Measurements from ENCODE around the gene SLC22A23.

The SLC22A23 gene

DNA sequence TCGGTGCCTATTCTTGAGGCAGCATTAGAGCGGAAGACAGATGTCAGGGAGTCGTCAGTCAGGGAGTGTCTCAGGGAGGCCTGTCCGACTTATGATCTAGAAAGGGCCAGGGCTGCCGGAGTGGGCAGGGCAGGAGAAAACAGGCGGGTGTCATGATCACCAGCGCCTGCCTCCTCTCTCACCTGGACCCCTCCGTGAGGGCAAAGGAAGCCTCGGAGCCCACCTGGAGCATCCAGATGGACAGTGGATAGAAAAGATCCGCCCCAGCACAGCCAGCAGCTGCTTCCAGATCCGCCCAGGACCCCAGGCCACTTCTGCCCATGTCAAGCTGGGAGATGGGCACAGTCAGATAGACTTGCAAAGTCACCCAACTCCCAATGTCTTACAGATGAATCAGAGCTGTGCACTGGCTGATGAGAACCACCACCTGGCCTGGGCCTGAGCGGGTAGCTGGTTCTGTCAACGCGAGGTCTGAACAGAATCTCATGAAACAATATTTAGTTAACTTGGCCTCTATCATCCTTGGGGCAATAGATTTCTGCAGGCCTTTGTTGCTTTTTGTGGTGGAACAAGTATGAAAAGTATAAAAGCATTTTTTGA is 175.9 kb downstream of the SLC22A23 start:
- no peak for DNase-seq

DNA sequence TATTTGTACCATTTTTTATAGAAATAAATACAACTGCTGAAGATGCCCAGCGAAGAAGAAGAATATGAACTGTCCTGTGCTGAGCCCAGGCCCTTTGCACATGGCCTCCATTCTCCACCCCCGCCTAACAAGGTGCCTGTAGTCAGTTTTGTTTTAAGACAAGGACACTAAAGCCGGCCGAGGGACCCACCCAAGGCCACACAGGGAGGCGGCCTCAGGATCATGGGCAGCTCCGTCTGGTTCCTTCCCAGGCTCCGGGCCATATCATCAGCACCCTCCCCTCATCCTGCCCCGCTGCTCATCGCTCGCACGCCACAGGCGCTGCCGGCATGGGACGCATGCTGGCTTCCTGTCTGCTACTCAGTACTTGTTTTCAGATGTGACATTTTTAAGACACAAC is 176.8 kb downstream of the SLC22A23 start:
- DNase-seq: peak; percentile 26

GRCh38 chr6:3278691-3279090 is 178.2 kb downstream of the SLC22A23 start:
- peak; percentile 6 for DNase-seq

GRCh38 chr6:3277851-3278416 is 178.9 kb downstream of the SLC22A23 start:
- DNase-seq: no peak

DNA sequence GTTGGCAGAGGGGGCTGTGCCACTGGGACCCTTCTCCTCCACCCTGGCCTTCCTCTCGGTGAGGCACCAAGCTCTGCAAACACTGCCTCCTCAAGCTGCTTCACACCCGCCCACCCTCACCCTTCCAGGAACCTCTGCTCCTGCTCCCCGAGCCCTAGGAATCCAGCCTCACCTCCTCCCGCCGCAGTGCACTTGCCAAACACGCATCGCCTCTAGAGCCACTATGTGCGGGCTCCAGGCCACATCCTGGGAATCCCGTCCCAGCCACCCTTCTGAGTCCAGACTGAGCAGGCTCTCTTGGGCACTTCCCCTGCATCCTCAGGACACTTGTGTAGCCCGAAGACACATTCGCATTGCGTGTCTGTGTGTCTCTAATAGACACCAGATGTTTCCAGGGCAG is 179.6 kb downstream of the SLC22A23 start:
- DNase-seq: no peak

DNA sequence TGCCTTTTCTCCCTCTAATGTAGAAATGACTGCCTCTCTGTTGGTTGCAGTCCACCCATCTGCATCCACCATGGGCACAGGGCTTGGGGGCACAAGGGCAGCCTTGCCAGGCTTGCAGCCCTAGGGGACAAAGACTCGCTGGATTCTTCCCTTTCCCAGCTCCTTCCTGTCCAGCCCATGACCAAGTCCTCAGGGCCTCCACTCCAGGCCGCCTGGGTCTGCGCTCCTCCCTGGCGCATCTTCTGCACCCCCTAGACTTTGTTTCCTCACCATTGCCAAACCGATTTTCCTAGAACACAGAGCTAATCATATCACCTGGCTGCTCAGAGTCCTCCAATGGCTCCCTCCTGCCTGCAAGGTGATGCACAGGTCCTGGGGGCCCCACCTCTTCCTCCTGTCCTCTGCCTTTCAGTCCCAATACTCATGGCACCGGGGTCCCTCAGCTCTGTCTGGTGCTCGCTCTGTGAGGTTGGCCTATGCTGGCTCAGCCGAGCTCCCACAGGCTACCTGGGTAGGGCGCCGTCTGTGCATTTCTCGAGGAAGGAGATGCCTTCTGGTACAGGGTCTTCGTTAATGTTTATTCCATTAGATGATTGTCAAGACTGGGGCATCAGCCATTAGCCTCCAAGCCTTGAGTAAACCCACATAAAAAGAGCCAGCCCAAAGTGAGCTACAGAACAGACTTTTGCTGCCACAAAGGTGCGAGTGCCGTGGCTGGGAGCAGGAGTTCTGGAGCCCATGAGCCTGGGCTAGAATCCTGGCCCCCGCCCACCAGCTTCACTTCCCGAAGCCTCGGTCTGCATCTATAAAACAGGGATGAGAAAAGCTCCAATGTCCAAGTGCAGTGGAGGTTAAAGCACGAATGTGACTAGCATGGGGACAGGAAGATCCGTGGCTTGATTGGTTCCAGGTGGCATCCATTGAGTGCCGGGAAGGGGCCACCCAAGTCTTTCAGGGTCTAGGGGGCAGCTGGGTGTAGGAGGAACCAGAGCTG is 180.4 kb downstream of the SLC22A23 start:
- no peak for DNase-seq

GRCh38 chr6:3273707-3274521 is 182.9 kb downstream of the SLC22A23 start:
- no peak for DNase-seq

GRCh38 chr6:3272911-3273547 is 183.8 kb downstream of the SLC22A23 start:
- DNase-seq: no peak

DNA sequence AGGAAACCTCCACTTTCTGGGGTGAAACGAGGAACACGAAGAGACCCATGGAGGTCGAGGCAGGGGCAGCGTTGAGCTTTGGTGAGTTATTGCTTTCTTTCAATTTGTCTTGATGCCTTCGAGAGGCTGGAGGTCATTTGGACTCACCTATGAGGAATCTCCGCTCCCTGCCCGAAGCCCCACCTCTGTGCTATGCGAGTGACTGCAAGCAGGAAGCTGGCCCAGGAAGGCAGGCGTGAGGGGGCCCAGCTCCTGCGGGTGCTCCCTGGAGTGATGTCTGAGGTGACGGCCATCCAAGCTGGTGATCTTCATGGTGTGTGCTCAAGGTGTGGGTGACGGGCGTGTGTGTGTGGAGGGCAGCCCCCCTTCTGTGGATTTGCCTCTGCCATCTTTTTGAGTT is 185.1 kb downstream of the SLC22A23 start:
- no peak for DNase-seq

DNA sequence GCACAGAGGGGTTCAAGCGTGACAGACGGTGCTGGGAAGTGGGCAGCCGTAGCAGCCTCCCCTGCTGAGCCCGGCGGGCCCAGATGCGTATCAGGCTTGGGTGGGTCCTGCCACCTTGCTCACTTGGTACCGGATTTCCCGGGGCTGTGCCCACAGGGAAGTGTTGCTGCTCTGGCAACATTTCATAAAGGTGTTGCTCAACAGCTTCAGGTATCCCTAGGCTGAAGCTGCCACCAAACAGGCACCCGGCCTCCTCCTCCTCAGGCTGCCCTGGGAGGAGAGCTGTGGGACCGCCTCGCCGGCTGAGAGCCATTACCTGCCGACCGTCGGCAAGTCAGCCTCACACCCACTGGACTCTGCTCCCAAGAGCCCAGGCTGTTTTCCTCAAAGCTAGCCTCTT is 186.6 kb downstream of the SLC22A23 start:
- no peak for DNase-seq

DNA sequence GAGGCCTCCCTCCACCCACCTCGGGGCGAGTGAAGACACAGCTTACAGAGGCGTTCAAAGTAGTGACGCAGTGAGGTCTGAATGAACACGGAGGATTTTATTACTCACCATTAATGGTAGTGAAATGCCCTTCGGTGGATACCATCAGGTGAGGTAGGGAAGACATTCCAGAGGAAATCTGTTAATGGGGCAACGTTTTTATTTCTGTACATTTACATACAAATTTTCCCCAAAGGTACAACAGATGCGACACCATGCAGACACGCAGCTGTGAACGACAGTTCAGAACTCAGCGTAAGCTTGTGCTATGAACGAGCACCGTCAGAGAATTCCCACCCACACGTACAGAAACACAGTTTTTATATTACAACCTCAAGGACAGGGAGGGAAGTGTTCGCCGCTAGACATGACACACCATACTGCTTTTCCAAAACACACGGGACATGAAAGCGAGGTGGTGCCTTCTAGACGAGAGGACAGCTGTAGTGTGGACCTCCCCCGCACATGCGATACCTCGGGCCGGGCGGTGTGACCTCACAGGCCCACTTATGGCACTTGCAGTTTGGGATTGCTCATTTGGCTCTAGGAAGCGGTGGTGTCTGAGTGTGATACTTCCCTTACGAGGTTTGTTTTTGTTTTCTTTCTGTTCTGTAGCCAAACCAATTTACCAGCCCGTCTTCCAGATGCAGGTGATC is 187.4 kb downstream of the SLC22A23 start:
- no peak for DNase-seq

- no peak for DNase-seq
These were observed 188.2 kb downstream of the SLC22A23 start for GRCh38 chr6:3268680-3269079.

GRCh38 chr6:3267162-3267561 is 189.7 kb downstream of the SLC22A23 start:
- no peak for DNase-seq

DNA sequence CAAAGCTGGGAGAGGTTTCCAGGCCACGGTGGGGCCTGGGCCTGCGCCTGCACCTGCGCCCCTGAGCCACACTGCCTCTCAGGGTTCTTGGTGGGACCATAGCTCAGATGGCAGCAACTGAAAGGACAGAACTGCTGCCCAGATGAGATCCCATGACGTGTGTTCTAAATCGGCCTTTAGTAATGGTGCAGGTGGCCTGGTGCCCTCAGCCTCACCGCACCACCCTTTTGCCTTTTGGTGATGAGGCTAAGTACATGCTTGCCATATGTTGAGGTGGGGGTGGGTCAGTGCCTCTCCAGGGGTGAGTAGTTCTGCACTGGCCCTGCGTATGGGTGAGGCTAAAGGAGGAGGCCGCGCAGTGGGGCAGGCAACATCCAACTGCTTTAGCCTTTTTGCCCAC is 190.7 kb downstream of the SLC22A23 start:
- no peak for DNase-seq

DNA sequence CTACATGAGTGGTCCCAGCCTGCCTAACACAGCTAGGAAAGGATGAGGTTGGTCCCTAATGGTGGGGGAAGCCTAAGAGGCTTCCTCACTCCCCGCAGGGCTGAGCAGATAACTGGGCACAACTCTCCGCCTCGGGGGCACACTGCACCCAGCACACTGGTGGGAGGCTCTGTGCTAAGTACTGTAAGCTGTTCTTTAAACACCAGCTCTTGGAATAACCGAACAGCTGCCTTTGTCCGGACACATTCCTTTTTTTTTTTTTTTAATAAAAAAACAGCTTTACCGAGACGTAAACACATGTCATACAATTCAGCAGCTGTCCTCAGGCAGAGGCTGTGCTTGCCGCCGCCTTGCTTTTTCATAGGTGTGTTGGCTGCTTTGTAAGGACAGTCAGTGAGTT is 191.2 kb downstream of the SLC22A23 start:
- DNase-seq: no peak

DNA sequence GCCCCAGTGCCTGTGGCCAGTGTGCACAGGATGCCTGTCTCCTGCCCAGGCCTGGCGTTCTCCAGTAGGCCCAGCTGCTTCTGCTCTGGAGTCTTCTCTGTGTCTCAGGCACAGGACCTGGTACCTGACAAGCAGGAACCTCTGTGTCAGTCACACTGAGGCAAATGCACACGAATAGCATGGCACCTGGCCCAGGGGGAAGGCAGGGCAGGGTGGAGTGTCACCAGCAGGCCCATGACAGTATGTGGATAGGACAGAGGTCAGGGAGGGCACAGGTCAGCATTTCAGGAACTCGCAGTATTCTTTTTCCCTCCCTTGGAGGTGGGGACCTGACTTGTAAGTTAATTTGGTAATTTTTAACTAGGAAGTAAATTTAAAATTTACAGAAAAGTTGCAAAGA is 192.5 kb downstream of the SLC22A23 start:
- DNase-seq: no peak

GRCh38 chr6:3263096-3263495 is 193.8 kb downstream of the SLC22A23 start:
- no peak for DNase-seq

- DNase-seq: no peak
These were observed 194.9 kb downstream of the SLC22A23 start for GRCh38 chr6:3261921-3262320.

DNA sequence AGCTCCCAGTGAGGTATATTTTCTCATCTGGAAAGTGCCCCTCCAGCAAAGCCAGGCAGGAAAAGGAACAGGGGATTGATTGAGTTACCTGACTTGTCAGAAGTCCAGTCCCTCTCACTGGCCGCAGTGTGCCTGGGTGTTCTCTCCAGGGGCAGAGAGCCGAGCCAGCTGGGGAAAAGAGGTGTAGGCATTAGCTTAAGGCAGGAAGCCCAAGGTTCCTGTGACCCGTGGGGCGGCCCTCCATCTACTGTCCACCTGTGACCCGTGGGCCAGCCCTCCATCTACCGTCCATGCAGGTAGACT is 195.4 kb downstream of the SLC22A23 start:
- no peak for DNase-seq

DNA sequence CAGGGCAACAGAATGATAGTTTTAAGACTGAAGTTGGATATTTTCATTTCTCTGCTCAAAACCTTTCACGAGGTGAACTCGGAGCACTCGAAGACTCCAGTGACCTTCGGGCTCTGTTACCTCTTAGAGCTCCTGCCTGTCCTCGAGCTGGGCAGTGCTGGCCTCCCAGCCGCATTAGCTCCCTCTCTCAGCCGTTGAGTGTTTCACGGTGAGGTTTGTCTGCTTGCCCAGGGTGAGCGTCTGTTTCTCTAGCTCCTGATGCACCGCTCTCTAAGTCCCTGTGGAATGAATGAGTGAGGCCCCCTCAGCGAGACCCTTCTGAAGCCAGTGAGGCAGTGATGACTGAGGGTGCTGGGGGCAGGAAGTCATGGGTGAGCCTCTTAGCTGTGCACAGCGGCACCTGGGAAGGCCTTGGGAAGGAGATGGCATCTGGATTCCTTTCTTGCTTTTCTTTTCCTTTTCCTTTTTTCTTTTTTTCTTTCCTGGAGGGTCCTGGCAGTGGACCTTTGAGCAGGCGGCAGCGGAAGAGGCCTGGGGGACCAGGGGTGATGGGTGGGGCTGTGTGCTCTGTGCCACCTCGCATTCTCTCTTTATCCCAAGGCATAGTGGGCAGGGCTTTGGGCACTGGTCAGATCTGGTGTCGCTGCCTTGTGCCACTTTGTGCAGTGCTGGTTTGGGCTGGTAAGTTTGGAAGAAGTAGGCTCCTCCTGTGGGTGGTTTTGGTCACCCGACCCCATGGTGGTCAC is 195.9 kb downstream of the SLC22A23 start:
- no peak for DNase-seq

GRCh38 chr6:3260296-3260695 is 196.6 kb downstream of the SLC22A23 start:
- no peak for DNase-seq

Data from activated CD4-positive, CD25-positive, alpha-beta regulatory T cell treated with anti-CD3 and anti-CD28 coated beads, Interleukin-2, amount 50 U/mL, for 72 hours (primary cell).